Endodermal cell (in vitro differentiated cells): ENCODE data around the gene HSPA9. TPM values are rescaled to one million over a fixed set of nuclear protein-coding genes. Genes with fewer than 3 reads are reported as not detected.

Experiments used
- DNase-seq: peaks from one replicate; pipeline ENCODE4 v3.0.0-alpha.2; 2017
- H3K27ac ChIP-seq: 2 replicates; pipeline ENCODE4 v1.5.1; 2013; ENCODE audit warnings: mild to moderate bottlenecking, low read depth, low read length, moderate library complexity
- H3K27me3 ChIP-seq: 2 replicates; pipeline ENCODE4 v1.6.1; 2013; ENCODE audit warnings: mild to moderate bottlenecking, low read length, moderate library complexity; ENCODE audit not compliant: insufficient read depth, control insufficient read depth, poor library complexity, severe bottlenecking
- H3K36me3 ChIP-seq: 2 replicates; pipeline ENCODE4 v1.7.0; 2013; ENCODE audit warnings: mild to moderate bottlenecking, low read length, moderate library complexity; ENCODE audit not compliant: control insufficient read depth, insufficient read depth
- H3K4me1 ChIP-seq: one replicate; pipeline ENCODE4 v1.7.0; 2013; ENCODE audit warnings: low read length; ENCODE audit not compliant: control insufficient read depth, insufficient read depth
- H3K4me3 ChIP-seq: 2 replicates; pipeline ENCODE4 v1.5.1; 2013; ENCODE audit warnings: mild to moderate bottlenecking, low read length, moderate library complexity
- H3K9ac ChIP-seq: 2 replicates; pipeline ENCODE4 v1.6.1; 2013; ENCODE audit warnings: mild to moderate bottlenecking, low read length, moderate library complexity; ENCODE audit not compliant: poor library complexity, severe bottlenecking; ENCODE audit errors: extremely low read depth
- H3K9me3 ChIP-seq: 2 replicates; pipeline ENCODE4 v1.6.1; 2013; ENCODE audit warnings: mild to moderate bottlenecking, low read length, moderate library complexity; ENCODE audit not compliant: control insufficient read depth
- H3K27ac Mint-ChIP-seq: 2 replicates; pipeline ENCODE4 v1.8.0; 2020; ENCODE audit warnings: mixed read lengths
- H3K27me3 Mint-ChIP-seq: 2 replicates; pipeline ENCODE4 v1.8.0; 2021; ENCODE audit warnings: mild to moderate bottlenecking, mixed read lengths; ENCODE audit not compliant: insufficient read depth
- H3K36me3 Mint-ChIP-seq: 2 replicates; pipeline ENCODE4 v1.8.0; 2020; ENCODE audit warnings: low read depth, mixed read lengths
- H3K4me1 Mint-ChIP-seq: 2 replicates; pipeline ENCODE4 v1.8.0; 2020; ENCODE audit warnings: mixed read lengths
- H3K4me3 Mint-ChIP-seq: 2 replicates; pipeline ENCODE4 v1.8.0; 2020; ENCODE audit warnings: mild to moderate bottlenecking, moderate library complexity, mixed read lengths
- H3K9me3 Mint-ChIP-seq: 2 replicates; pipeline ENCODE4 v1.8.0; 2020; ENCODE audit warnings: mild to moderate bottlenecking, mixed read lengths
- CTCF ChIP-seq: fragments of 200-600 bp; sonication (generic); conservative IDR thresholded peaks from 2 replicates; pipeline ENCODE4 v1.5.0; 2021; ENCODE audit warnings: antibody characterized with exemption, mild to moderate bottlenecking
- whole genome bisulfite sequencing, 2 experiments: methylation state at CpG; one replicate each; pipeline versions ENCODE4 v1.1.5 to v1.1.7; 2013; ENCODE audit warnings: missing lambda C conversion rate in 2 of 2, mixed read lengths in 1 of 2; ENCODE audit not compliant: insufficient coverage in 1 of 2, insufficient read length in 1 of 2; 5-methylcytosine and 5-hydroxymethylcytosine counted together
- total RNA-seq, 2 donors: library from RNA; stranded (reverse); fragmentation: NEBNext Ultra II Directional in 1 of 2; extraction: Animal tissue kit (Norgen Biotek cat#: 25700) in 1 of 2; gene quantifications; 2 replicates in 1 of 2; 3 replicates in 1 of 2; pipeline ENCODE4 v1.2.1, GENCODE V29; 2021

The HSPA9 gene
- total RNA-seq, 2 donors from 2014 or later: 201 to 212 TPM

GRCh38 chr5:138611678-138612218 lies 36.5 kb upstream of the HSPA9 start:
- Mint-ChIP-seq H3K4me3 (peak overlapping the region; percentile 58), H3K9me3 (no peaks in the 10 kb centered on the region), H3K27ac (no peak overlapping the region), H3K4me1 (peaks cover 16% of the 10 kb centered on the region), H3K27me3 (no peaks in the 10 kb centered on the region), H3K36me3 (no peaks in the 10 kb centered on the region)
- H3K4me3 ChIP-seq: peak overlapping the region; percentile 77
- H3K9me3 ChIP-seq: no peaks in the 10 kb centered on the region
- 64 to 85% methylated on average over 3 to 4 of the region's 5 CpGs for WGBS, 2 experiments
- H3K9ac ChIP-seq: peak overlapping the region; percentile 31
- no peaks in the 10 kb centered on the region for H3K36me3 ChIP-seq
- TF ChIP-seq CTCF: no peak
- H3K27ac ChIP-seq: peak overlapping the region; percentile 79
- no peaks in the 10 kb centered on the region for H3K4me1 ChIP-seq
- H3K27me3 ChIP-seq: no peaks in the 10 kb centered on the region
- DNase-seq: no peak

GRCh38 chr5:138610918-138611677 lies 35.9 kb upstream of the HSPA9 start:
- H3K4me1 ChIP-seq: no peaks in the 10 kb centered on the region
- TF ChIP-seq CTCF: peak; percentile 50
- no peaks in the 10 kb centered on the region for H3K36me3 ChIP-seq
- H3K27me3 Mint-ChIP-seq: no peaks in the 10 kb centered on the region
- H3K4me3 ChIP-seq: peak overlapping the region; percentile 77
- peak; percentile 85 for DNase-seq
- no peaks in the 10 kb centered on the region for H3K9me3 ChIP-seq
- H3K27ac Mint-ChIP-seq: peak overlapping the region; percentile 79
- H3K36me3 Mint-ChIP-seq: no peaks in the 10 kb centered on the region
- H3K4me1 Mint-ChIP-seq: peaks cover 16% of the 10 kb centered on the region
- H3K9ac ChIP-seq: peak overlapping the region; percentile 31
- peak overlapping the region; percentile 58 for H3K4me3 Mint-ChIP-seq
- 0 to 16% methylated on average over 1 to 14 of the region's 16 CpGs for WGBS, 2 experiments
- peak overlapping the region; percentile 79 for H3K27ac ChIP-seq
- H3K9me3 Mint-ChIP-seq: no peaks in the 10 kb centered on the region
- no peaks in the 10 kb centered on the region for H3K27me3 ChIP-seq

- peaks cover 16% of the 10 kb centered on the region for H3K4me1 Mint-ChIP-seq
- H3K27ac Mint-ChIP-seq: peak overlapping the region; percentile 79
- Histone ChIP-seq H3K9me3 (no peaks in the 10 kb centered on the region), H3K27me3 (no peaks in the 10 kb centered on the region), H3K4me1 (no peaks in the 10 kb centered on the region), H3K9ac (peak overlapping the region; percentile 11), H3K4me3 (peak overlapping the region; percentile 77), H3K27ac (peak overlapping the region; percentile 79), H3K36me3 (no peaks in the 10 kb centered on the region)
- WGBS, 2 experiments: 23 to 49% methylated on average over 3 to 10 of the region's 10 CpGs
- peak overlapping the region; percentile 58 for H3K4me3 Mint-ChIP-seq
- H3K36me3 Mint-ChIP-seq: no peaks in the 10 kb centered on the region
- H3K27me3 Mint-ChIP-seq: no peaks in the 10 kb centered on the region
- DNase-seq: peak; percentile 78
- TF ChIP-seq CTCF: peak; percentile 74
- no peaks in the 10 kb centered on the region for H3K9me3 Mint-ChIP-seq
Observed at GRCh38 chr5:138610415-138610917, 35.3 kb upstream of the HSPA9 start.
